MM.1S (cell line): Measurements from ENCODE around the gene BOK.

Experiments
- EZH2 ChIP-seq: fragments of 300-600 bp; sonication (generic); optimal IDR thresholded peaks from 2 replicates; pipeline ENCODE3; 2017; ENCODE audit warnings: low read depth, mild to moderate bottlenecking, antibody characterized with exemption, low read length, mixed read lengths
- EZH2phosphoT487 ChIP-seq: fragments of 300-600 bp; sonication (generic); IDR thresholded peaks from 2 replicates; pipeline ENCODE4 v1.6.1; 2018; ENCODE audit warnings: antibody characterized with exemption, low read length
- TF ChIP-seq, protein P1 (sequence below): fragments of 300-600 bp; sonication (generic); IDR thresholded peaks from 2 replicates; pipeline ENCODE4 v1.5.1; 2016; ENCODE audit warnings: antibody characterized with exemption, low read length, mixed read lengths

GRCh38 chr2:241545106-241545505 is 13.4 kb upstream of the BOK start:
- TF ChIP-seq, protein P1, sequence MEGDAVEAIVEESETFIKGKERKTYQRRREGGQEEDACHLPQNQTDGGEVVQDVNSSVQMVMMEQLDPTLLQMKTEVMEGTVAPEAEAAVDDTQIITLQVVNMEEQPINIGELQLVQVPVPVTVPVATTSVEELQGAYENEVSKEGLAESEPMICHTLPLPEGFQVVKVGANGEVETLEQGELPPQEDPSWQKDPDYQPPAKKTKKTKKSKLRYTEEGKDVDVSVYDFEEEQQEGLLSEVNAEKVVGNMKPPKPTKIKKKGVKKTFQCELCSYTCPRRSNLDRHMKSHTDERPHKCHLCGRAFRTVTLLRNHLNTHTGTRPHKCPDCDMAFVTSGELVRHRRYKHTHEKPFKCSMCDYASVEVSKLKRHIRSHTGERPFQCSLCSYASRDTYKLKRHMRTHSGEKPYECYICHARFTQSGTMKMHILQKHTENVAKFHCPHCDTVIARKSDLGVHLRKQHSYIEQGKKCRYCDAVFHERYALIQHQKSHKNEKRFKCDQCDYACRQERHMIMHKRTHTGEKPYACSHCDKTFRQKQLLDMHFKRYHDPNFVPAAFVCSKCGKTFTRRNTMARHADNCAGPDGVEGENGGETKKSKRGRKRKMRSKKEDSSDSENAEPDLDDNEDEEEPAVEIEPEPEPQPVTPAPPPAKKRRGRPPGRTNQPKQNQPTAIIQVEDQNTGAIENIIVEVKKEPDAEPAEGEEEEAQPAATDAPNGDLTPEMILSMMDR = no peak
- no peak for TF ChIP-seq EZH2
- TF ChIP-seq EZH2phosphoT487 = no peak
